ENCODE measurements around the gene PIGB.

DNA sequence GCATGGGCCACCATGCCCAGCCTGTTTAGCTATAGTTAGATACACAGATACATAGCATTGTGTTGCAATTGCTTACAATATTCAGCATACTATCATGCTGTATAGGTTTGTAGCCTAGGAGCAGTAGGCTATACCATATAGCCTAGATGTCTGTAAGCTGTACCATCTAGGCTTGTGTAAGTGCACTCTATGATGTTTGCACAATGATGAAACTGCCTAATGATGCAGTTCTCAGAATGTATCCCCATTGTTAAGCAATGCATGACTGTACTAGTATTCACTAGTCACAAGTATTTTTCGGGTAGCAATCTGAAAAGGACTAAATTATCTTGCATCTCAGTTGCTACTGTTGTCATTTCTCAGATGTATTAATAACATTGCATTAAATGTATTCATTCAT, 16.0 kb downstream of the PIGB start:
- TF ChIP-seq, protein P1, sequence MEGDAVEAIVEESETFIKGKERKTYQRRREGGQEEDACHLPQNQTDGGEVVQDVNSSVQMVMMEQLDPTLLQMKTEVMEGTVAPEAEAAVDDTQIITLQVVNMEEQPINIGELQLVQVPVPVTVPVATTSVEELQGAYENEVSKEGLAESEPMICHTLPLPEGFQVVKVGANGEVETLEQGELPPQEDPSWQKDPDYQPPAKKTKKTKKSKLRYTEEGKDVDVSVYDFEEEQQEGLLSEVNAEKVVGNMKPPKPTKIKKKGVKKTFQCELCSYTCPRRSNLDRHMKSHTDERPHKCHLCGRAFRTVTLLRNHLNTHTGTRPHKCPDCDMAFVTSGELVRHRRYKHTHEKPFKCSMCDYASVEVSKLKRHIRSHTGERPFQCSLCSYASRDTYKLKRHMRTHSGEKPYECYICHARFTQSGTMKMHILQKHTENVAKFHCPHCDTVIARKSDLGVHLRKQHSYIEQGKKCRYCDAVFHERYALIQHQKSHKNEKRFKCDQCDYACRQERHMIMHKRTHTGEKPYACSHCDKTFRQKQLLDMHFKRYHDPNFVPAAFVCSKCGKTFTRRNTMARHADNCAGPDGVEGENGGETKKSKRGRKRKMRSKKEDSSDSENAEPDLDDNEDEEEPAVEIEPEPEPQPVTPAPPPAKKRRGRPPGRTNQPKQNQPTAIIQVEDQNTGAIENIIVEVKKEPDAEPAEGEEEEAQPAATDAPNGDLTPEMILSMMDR (IDR thresholded peaks at IDR 0.05; ENCODE audit: low read depth, low read length) = no peak
- TF ChIP-seq EZH2phosphoT487 (IDR thresholded peaks at IDR 0.05; ENCODE audit: low read depth) = no peak
